ENCODE data around the gene PCNA.

PCNA gene

DNA sequence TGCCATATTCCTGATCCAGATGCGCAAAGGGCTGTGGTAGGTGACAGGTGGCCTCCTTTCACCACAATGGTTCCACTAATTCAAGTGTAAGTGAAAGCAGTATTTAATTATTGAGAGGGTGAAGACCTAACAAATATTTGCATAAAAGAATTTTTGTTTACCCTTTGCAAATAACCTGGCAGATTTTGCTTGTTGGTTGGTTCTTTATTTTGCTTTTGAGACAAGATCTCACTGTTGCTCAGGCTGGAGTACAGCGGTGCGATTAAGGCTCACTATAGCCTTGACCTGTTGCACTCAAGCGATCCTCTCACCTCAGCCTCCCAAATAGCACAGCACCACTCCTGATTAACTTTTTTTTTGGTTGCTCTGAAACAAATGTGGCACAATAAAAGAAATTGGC lies 49.2 kb downstream of the PCNA start:
- no peak overlapping the region for H3K4me3 ChIP-seq (ENCODE audit: low read depth, low read length)
- TF ChIP-seq CTCF (IDR thresholded peaks at IDR 0.05; ENCODE audit: low read depth, low read length) (no peak), MYC (IDR thresholded peaks at IDR 0.05; ENCODE audit: low read depth, low read length) (no peak), POLR2A (IDR thresholded peaks at IDR 0.05; ENCODE audit: extremely low read depth, insufficient read length) (no peak)
- TF ChIP-seq, protein P1, sequence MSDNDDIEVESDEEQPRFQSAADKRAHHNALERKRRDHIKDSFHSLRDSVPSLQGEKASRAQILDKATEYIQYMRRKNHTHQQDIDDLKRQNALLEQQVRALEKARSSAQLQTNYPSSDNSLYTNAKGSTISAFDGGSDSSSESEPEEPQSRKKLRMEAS (IDR thresholded peaks at IDR 0.05; ENCODE audit: low read depth, low read length): no peak
- no peak for DNase-seq (ENCODE audit: low read depth)

DNA sequence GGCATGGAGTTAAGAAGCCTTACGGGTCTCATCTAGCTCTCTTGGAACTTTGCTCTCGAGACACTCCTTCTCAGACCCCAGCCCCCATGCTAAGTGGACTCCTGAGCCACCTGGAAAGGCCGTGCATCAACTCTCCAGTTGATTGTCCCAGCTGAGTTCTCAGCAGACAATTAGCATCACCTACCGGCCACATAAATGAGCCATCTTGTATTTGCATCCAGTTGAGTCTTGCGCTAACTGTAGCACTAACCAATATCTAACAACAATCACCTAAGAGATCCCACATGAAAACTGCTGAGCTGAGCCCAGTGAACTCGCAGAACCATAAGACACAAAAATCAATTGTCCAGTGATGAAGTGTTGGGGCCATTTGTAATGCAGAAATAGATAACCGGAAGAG lies 49.7 kb downstream of the PCNA start:
- TF ChIP-seq MYC (IDR thresholded peaks at IDR 0.05; ENCODE audit: low read depth, low read length): no peak
- no peak for TF ChIP-seq CTCF (IDR thresholded peaks at IDR 0.05; ENCODE audit: low read depth, low read length)
- TF ChIP-seq, protein P1 (IDR thresholded peaks at IDR 0.05; ENCODE audit: low read depth, low read length): no peak
- TF ChIP-seq POLR2A (IDR thresholded peaks at IDR 0.05; ENCODE audit: extremely low read depth, insufficient read length): no peak
- H3K4me3 ChIP-seq (ENCODE audit: low read depth, low read length): no peak overlapping the region
- DNase-seq (ENCODE audit: low read depth): no peak

- H3K4me3 ChIP-seq (ENCODE audit: low read depth, low read length): no peak overlapping the region
- TF ChIP-seq POLR2A (IDR thresholded peaks at IDR 0.05; ENCODE audit: extremely low read depth, insufficient read length): no peak
- TF ChIP-seq, protein P1 (IDR thresholded peaks at IDR 0.05; ENCODE audit: low read depth, low read length): no peak
- TF ChIP-seq MYC (IDR thresholded peaks at IDR 0.05; ENCODE audit: low read depth, low read length): no peak
- no peak for TF ChIP-seq CTCF (IDR thresholded peaks at IDR 0.05; ENCODE audit: low read depth, low read length)
- no peak for DNase-seq (ENCODE audit: low read depth)
These were observed 50.5 kb downstream of the PCNA start for GRCh38 chr20:5069141-5069806.

DNA sequence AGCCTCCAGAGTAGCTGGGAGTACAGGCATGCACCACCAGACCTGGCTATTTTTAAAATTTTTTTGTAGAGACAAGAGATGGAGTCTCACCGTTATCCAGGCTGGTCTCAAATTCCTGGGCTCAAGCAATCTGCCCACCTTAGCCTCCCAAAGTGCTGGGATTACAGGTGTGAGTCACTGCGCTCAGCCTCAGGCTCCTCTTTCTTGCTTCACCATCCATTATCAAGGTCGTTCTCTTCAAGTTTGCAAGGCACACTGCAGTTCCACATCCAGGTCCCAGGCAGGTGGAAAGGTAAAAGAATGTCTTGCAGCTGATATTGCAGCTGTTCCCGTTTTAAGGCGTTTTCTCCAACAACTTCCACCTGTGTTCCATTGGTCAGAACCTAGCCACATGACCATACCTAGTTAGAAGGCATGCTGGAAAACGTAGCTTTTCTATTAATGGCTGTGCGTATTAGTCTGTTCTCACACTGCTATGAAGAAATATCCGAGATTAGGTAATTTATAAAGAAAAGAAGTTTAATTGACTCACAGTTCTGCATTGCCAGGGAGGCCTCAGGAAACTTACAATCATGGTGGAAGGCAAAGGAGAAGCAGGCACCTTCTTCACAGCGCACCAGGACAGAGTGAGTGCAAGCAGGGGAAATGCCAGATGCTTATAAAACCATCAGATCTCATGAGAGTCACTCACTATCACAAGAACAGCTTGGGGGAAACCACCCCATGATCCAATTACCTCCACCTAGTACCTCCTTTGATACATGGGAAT lies 51.7 kb downstream of the PCNA start:
- TF ChIP-seq, protein P1 (IDR thresholded peaks at IDR 0.05; ENCODE audit: low read depth, low read length): no peak
- no peak for TF ChIP-seq CTCF (IDR thresholded peaks at IDR 0.05; ENCODE audit: low read depth, low read length)
- no peak for TF ChIP-seq POLR2A (IDR thresholded peaks at IDR 0.05; ENCODE audit: extremely low read depth, insufficient read length)
- TF ChIP-seq MYC (IDR thresholded peaks at IDR 0.05; ENCODE audit: low read depth, low read length): no peak
- DNase-seq (ENCODE audit: low read depth): no peak
- no peak overlapping the region for H3K4me3 ChIP-seq (ENCODE audit: low read depth, low read length)

- TF ChIP-seq CTCF (IDR thresholded peaks at IDR 0.05; ENCODE audit: low read depth, low read length) (no peak), POLR2A (IDR thresholded peaks at IDR 0.05; ENCODE audit: extremely low read depth, insufficient read length) (no peak), MYC (IDR thresholded peaks at IDR 0.05; ENCODE audit: low read depth, low read length) (peak; percentile 41; the same call in 1 of the 2 replicates)
- TF ChIP-seq, protein P1 (IDR thresholded peaks at IDR 0.05; ENCODE audit: low read depth, low read length): peak; percentile 95
- DNase-seq (ENCODE audit: low read depth): peak; percentile 76
- H3K4me3 ChIP-seq (ENCODE audit: low read depth, low read length): no peak overlapping the region
These were observed 53.8 kb downstream of the PCNA start for GRCh38 chr20:5065879-5066383.

Measured in NB4 (cell line).